ENCODE results near the gene HTR3B.
"Not testable (repeated sequence)": the region's sequence is repeated elsewhere in the genome, so short reads cannot be mapped to it uniquely, and the experiment has no call there.

Gene HTR3B

DNA sequence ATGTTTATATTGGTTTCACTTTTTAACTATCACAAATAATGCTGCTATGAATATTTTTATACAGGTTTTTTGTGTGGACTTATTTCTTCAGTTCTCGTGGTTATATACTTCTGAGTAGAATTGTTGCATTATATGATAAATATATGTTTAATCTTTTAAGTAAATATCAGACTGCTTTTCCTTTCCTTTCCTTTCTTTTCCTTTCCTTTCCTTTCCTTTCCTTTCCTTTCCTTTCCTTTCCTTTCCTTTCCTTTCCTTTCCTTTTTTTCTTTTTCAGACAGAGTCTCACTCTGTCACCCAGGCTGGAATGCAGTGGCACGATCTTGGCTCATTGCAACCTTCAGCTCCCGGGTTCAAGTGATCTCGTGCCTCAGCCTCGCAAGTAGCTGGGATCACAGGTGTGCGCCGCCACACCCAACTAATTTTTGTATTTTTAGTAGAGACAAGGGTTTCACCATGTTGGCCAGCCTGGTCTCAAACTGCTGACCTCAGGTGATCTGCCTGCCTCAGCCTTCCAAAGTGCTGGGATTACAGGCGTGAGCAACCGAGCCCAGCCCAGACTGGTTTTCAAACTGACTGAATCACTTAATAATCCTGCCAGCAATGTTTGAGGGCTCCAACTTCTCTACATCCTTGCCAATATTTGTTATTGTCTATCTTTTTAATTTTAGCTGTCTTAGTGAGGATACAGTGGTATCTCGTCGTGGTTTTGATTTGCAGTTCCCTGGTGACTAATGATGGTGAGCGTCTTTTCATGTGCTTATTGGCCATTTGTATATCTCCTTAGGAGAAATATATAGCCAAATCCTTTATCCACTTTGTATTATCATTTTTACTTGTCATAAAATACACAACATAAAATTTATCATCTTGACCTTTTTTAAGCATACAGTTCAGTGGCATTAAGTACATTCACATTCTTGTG, 21.9 kb downstream of the HTR3B start:
- TF ChIP-seq EZH2phosphoT487 (IDR thresholded peaks at IDR 0.05; ENCODE audit: borderline replicate concordance), result no peak
- TF ChIP-seq, protein P1, sequence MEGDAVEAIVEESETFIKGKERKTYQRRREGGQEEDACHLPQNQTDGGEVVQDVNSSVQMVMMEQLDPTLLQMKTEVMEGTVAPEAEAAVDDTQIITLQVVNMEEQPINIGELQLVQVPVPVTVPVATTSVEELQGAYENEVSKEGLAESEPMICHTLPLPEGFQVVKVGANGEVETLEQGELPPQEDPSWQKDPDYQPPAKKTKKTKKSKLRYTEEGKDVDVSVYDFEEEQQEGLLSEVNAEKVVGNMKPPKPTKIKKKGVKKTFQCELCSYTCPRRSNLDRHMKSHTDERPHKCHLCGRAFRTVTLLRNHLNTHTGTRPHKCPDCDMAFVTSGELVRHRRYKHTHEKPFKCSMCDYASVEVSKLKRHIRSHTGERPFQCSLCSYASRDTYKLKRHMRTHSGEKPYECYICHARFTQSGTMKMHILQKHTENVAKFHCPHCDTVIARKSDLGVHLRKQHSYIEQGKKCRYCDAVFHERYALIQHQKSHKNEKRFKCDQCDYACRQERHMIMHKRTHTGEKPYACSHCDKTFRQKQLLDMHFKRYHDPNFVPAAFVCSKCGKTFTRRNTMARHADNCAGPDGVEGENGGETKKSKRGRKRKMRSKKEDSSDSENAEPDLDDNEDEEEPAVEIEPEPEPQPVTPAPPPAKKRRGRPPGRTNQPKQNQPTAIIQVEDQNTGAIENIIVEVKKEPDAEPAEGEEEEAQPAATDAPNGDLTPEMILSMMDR (conservative IDR thresholded peaks at IDR 0.05; ENCODE audit: low read length), result no peak
- Histone ChIP-seq H3K79me2 (ENCODE audit: insufficient read depth, low read length) (no peaks in the 10 kb centered on the region), H3K9me2 (replicated peaks; ENCODE audit: low read depth, low read length) (no peaks in the 10 kb centered on the region), H3K9ac (ENCODE audit: low read depth, low read length, poor library complexity, severe bottlenecking) (no peak overlapping the region), H4K20me1 (ENCODE audit: insufficient read depth, low read length, poor library complexity, severe bottlenecking) (no peaks in the 10 kb centered on the region), H3F3A (ENCODE audit: low read depth) (no peaks in the 10 kb centered on the region), H3K36me3 (ENCODE audit: insufficient read depth, low read length) (no peaks in the 10 kb centered on the region), H3K4me1 (ENCODE audit: insufficient read depth, low read length, poor library complexity, severe bottlenecking) (no peaks in the 10 kb centered on the region), H3K4me2 (ENCODE audit: low read depth, low read length, poor library complexity, severe bottlenecking) (no peak overlapping the region), H2AFZ (ENCODE audit: low read length) (no peak overlapping the region), H3K9me3 (ENCODE audit: insufficient read depth, low read depth, low read length) (no peaks in the 10 kb centered on the region), H3K4me3 (ENCODE audit: low read length, poor library complexity, severe bottlenecking) (no peak overlapping the region), H3K27me3 (ENCODE audit: insufficient read depth, low read length, poor library complexity, severe bottlenecking) (no peaks in the 10 kb centered on the region)

DNA sequence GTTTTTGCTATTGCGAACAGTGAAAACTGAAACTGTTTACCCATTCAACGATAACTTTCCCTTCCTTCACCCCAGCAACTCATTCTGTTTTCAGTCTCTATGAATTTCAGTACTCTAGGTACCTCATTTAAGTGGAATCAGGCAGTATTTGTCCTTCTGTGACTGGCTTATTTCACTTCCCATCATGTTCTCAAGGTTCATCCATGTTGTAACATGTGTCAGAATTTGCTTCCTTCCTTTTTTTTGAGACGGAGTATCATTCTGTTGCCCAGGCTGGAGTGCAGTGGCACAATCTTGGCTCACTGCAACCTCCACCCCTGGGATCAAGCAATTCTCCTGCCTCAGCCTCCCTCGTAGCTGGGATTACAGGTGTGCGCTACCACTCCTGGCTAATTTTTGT, 23.7 kb downstream of the HTR3B start:
- H3K9me2 ChIP-seq (replicated peaks; ENCODE audit: low read depth, low read length), result no peaks in the 10 kb centered on the region
- no peak for TF ChIP-seq EZH2phosphoT487 (IDR thresholded peaks at IDR 0.05; ENCODE audit: borderline replicate concordance)
- TF ChIP-seq, protein P1 (conservative IDR thresholded peaks at IDR 0.05; ENCODE audit: low read length), result no peak
- no peaks in the 10 kb centered on the region for H3F3A ChIP-seq (ENCODE audit: low read depth)
- H3K4me3 ChIP-seq (ENCODE audit: low read length, poor library complexity, severe bottlenecking), result no peak overlapping the region
- H3K4me1 ChIP-seq (ENCODE audit: insufficient read depth, low read length, poor library complexity, severe bottlenecking), result no peaks in the 10 kb centered on the region
- H3K9ac ChIP-seq (ENCODE audit: low read depth, low read length, poor library complexity, severe bottlenecking), result no peak overlapping the region
- H3K79me2 ChIP-seq (ENCODE audit: insufficient read depth, low read length), result no peaks in the 10 kb centered on the region
- H3K27me3 ChIP-seq (ENCODE audit: insufficient read depth, low read length, poor library complexity, severe bottlenecking), result no peaks in the 10 kb centered on the region
- H3K4me2 ChIP-seq (ENCODE audit: low read depth, low read length, poor library complexity, severe bottlenecking), result no peak overlapping the region
- no peaks in the 10 kb centered on the region for H3K9me3 ChIP-seq (ENCODE audit: insufficient read depth, low read depth, low read length)
- H2AFZ ChIP-seq (ENCODE audit: low read length), result no peak overlapping the region
- H4K20me1 ChIP-seq (ENCODE audit: insufficient read depth, low read length, poor library complexity, severe bottlenecking), result no peaks in the 10 kb centered on the region
- no peaks in the 10 kb centered on the region for H3K36me3 ChIP-seq (ENCODE audit: insufficient read depth, low read length)

DNA sequence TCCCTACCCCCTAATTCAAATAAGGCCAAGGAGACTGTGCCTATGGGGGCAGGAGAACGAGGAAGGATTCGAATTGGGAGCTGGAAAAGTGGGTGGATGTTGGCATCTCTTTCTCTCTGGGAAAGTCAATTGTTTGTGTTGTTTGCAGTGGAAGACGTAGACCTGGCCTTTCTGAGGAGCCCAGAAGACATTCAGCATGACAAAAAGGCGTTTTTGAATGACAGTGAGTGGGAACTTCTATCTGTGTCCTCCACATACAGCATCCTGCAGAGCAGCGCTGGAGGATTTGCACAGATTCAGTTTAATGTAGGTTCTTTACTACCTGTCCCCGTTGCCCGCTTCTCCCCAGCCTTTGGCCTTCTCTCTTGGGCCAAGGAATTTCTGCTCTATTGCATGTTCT, 28.2 kb downstream of the HTR3B start:
- Histone ChIP-seq H3K9me3 (ENCODE audit: insufficient read depth, low read depth, low read length) (no peaks in the 10 kb centered on the region), H3K79me2 (ENCODE audit: insufficient read depth, low read length) (no peaks in the 10 kb centered on the region), H3K27me3 (ENCODE audit: insufficient read depth, low read length, poor library complexity, severe bottlenecking) (no peaks in the 10 kb centered on the region), H3K4me2 (ENCODE audit: low read depth, low read length, poor library complexity, severe bottlenecking) (no peak overlapping the region), H3K9ac (ENCODE audit: low read depth, low read length, poor library complexity, severe bottlenecking) (no peak overlapping the region), H3K4me3 (ENCODE audit: low read length, poor library complexity, severe bottlenecking) (no peak overlapping the region), H4K20me1 (ENCODE audit: insufficient read depth, low read length, poor library complexity, severe bottlenecking) (no peaks in the 10 kb centered on the region), H3K36me3 (ENCODE audit: insufficient read depth, low read length) (no peaks in the 10 kb centered on the region), H3K9me2 (replicated peaks; ENCODE audit: low read depth, low read length) (no peaks in the 10 kb centered on the region), H3K4me1 (ENCODE audit: insufficient read depth, low read length, poor library complexity, severe bottlenecking) (no peaks in the 10 kb centered on the region), H2AFZ (ENCODE audit: low read length) (no peak overlapping the region), H3F3A (ENCODE audit: low read depth) (no peaks in the 10 kb centered on the region)
- TF ChIP-seq, protein P1 (conservative IDR thresholded peaks at IDR 0.05; ENCODE audit: low read length), result no peak
- TF ChIP-seq EZH2phosphoT487 (IDR thresholded peaks at IDR 0.05; ENCODE audit: borderline replicate concordance), result no peak

DNA sequence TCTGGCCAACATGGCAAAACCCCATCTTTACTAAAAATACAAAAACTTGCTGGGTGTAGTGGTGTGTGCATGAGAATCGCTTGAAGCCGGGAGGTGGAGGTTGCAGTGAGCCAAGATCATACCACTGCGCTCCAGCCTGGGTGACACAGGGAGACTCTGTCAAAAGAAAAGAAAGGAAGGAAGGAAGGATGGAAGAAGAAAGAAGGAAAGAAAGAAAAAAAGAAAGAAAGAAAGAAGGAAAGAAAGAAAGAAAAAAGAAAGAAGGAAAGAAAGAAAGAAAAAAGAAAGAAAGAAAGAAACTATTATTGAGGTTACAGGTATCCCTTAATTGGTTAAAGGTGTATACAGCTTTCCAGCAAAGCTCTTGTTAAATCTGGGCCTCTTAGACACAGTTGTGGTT, 29.6 kb downstream of the HTR3B start:
- H3K4me3 ChIP-seq (ENCODE audit: low read length, poor library complexity, severe bottlenecking); H3K9me3 ChIP-seq (ENCODE audit: insufficient read depth, low read depth, low read length); H3K4me2 ChIP-seq (ENCODE audit: low read depth, low read length, poor library complexity, severe bottlenecking); H3K79me2 ChIP-seq (ENCODE audit: insufficient read depth, low read length); H2AFZ ChIP-seq (ENCODE audit: low read length); H3K36me3 ChIP-seq (ENCODE audit: insufficient read depth, low read length); H4K20me1 ChIP-seq (ENCODE audit: insufficient read depth, low read length, poor library complexity, severe bottlenecking); H3K4me1 ChIP-seq (ENCODE audit: insufficient read depth, low read length, poor library complexity, severe bottlenecking); H3F3A ChIP-seq (ENCODE audit: low read depth); H3K9ac ChIP-seq (ENCODE audit: low read depth, low read length, poor library complexity, severe bottlenecking); H3K9me2 ChIP-seq (replicated peaks; ENCODE audit: low read depth, low read length); H3K27me3 ChIP-seq (ENCODE audit: insufficient read depth, low read length, poor library complexity, severe bottlenecking): not testable (repeated sequence)
